Stimulated activated CD4-positive, alpha-beta T cell treated with anti-CD3 and anti-CD28 coated beads, Interleukin-1b, Interleukin-23, amount 100 ng/mL, for 1 hour (primary cell): ENCODE results near the gene MYOZ1.
"Not testable (repeated sequence)": the region's sequence is repeated elsewhere in the genome, so short reads cannot be mapped to it uniquely, and the experiment has no call there.

ENCODE experiments used
- DNase-seq, 2 donors: peaks; one replicate each; pipeline ENCODE4 v3.0.0-alpha.2; 2020; ENCODE audit warnings: low read depth in 2 of 2

Gene MYOZ1

GRCh38 chr10:73641328-73642060, at the start of gene MYOZ1:
TSS of gene MYOZ1 (minus strand) at chr10:73641474. CDS start at chr10:73640017, 1,457 bp downstream.
- no peak for DNase-seq

GRCh38 chr10:73690755-73691154, 49.5 kb upstream of the MYOZ1 start:
- DNase-seq, result not testable (repeated sequence)

GRCh38 chr10:73689596-73689995, 48.3 kb upstream of the MYOZ1 start:
- DNase-seq, result not testable (repeated sequence)

- DNase-seq, result not testable (repeated sequence)
These were observed 46.4 kb upstream of the MYOZ1 start for GRCh38 chr10:73687641-73688040.

GRCh38 chr10:73674546-73674945, 33.3 kb upstream of the MYOZ1 start:
- DNase-seq, result not testable (repeated sequence)

- DNase-seq, result not testable (repeated sequence)
These were observed 27.1 kb upstream of the MYOZ1 start for GRCh38 chr10:73668378-73668777.

- not testable (repeated sequence) for DNase-seq
These were observed 25.0 kb upstream of the MYOZ1 start for GRCh38 chr10:73666153-73666809.

- DNase-seq, result not testable (repeated sequence)
These were observed 24.3 kb upstream of the MYOZ1 start for GRCh38 chr10:73665581-73665980.

- DNase-seq, result not testable (repeated sequence)
These were observed 23.1 kb upstream of the MYOZ1 start for GRCh38 chr10:73664156-73665040.

- not testable (repeated sequence) for DNase-seq
These were observed 22.3 kb upstream of the MYOZ1 start for GRCh38 chr10:73663621-73664020.

- not testable (repeated sequence) for DNase-seq
These were observed 21.4 kb upstream of the MYOZ1 start for GRCh38 chr10:73662705-73663104.

- DNase-seq, result no peak
These were observed 14.7 kb upstream of the MYOZ1 start, which contains the start of gene SYNPO2L for GRCh38 chr10:73655990-73656298. TSS of gene SYNPO2L (minus strand) at chr10:73656029. CDS start at chr10:73655922, 107 bp downstream.

GRCh38 chr10:73655257-73655989, 14.1 kb upstream of the MYOZ1 start:
- DNase-seq, result no peak

GRCh38 chr10:73653701-73654100, 12.4 kb upstream of the MYOZ1 start:
- DNase-seq, result no peak

- no peak for DNase-seq
These were observed 11.9 kb upstream of the MYOZ1 start for GRCh38 chr10:73653195-73653594.

GRCh38 chr10:73650537-73651331, 9.5 kb upstream of the MYOZ1 start:
- no peak for DNase-seq

- DNase-seq, result no peak
These were observed 8.7 kb upstream of the MYOZ1 start for GRCh38 chr10:73649876-73650536.

GRCh38 chr10:73648975-73649829, 7.9 kb upstream of the MYOZ1 start:
- DNase-seq, result no peak
